HCT116 (cell line): Measurements from ENCODE around the gene NKPD1. TPM values are rescaled to one million over a fixed set of nuclear protein-coding genes. Genes with fewer than 3 reads are reported as not detected.

ENCODE experiments used
- ATAC-seq: fragments of 200-7000 bp; cut with Tn5 transposase; 2 replicates; pipeline ENCODE4 v1.9.1; 2020; ENCODE audit warnings: mild to moderate bottlenecking, moderate library complexity
- BruUV-seq: library from RNA; stranded (reverse); fragments of 400-500 nt; replicated peaks from 2 replicates; lab custom pipeline; 2021; lab: Mats Ljungman, UMichigan
- CTCF ChIA-PET: fragments of 300-600 bp; sonication (Branson Sonifier 250); formaldehyde crosslinking; loops from one replicate; lab custom pipeline; 2021; ENCODE audit warnings: antibody characterized with exemption; lab: Charles Lee
- POLR2A ChIA-PET: fragments of 300-600, 350-600 bp; sonication (Branson Sonifier 250); formaldehyde crosslinking; loops from one replicate; lab custom pipeline; 2021; ENCODE audit warnings: antibody characterized with exemption; lab: Charles Lee
- RAD21 ChIA-PET, 2 experiments: fragments of 300-600 bp; sonication (Branson Sonifier 250); formaldehyde crosslinking; loops; one replicate each; lab custom pipeline; 2023; ENCODE audit warnings: low total read pairs in 2 of 2; ENCODE audit not compliant: uncharacterized antibody in 2 of 2, unreplicated experiment in 2 of 2, low non-redundant PET in 1 of 2; lab: Charles Lee
- DNase-seq: peaks from one replicate; pipeline ENCODE4 v3.0.0-alpha.2; 2010; ENCODE audit warnings: low read depth, low spot score
- H2AFZ ChIP-seq: fragments of 200-600 bp; shearing (Covaris generic), sonication (generic); 2 replicates; pipeline ENCODE4 v1.6.1; 2017; ENCODE audit warnings: low read depth, mixed run types, mixed read lengths, antibody characterized with exemption, low read length; ENCODE audit not compliant: poor library complexity, severe bottlenecking
- H3K27ac ChIP-seq: 2 replicates; pipeline ENCODE4 v1.5.1; 2012; ENCODE audit warnings: low read depth, low read length
- H3K27me3 ChIP-seq: fragments of 200-600 bp; sonication (generic); 2 replicates; pipeline ENCODE4 v1.6.1; 2016; ENCODE audit warnings: mixed run types, low read length, mixed read lengths; ENCODE audit not compliant: insufficient read depth
- H3K36me3 ChIP-seq, 2 experiments: fragments of 200-500 bp in 1 of 2; fragments of 200-600 bp in 1 of 2; sonication (Bioruptor generic) in 1 of 2; sonication (generic) in 1 of 2; 2 replicates each; pipeline versions ENCODE4 v1.5.1 to v1.6.1; 2014 to 2016; ENCODE audit warnings: low read length in 2 of 2, inconsistent platforms in 1 of 2, mixed read lengths in 1 of 2, mixed run types in 1 of 2; ENCODE audit not compliant: insufficient read depth in 2 of 2, control insufficient read depth in 1 of 2
- H3K4me1 ChIP-seq, 2 experiments: fragments of 200-600 bp in 1 of 2; sonication (generic) in 1 of 2; 2 replicates each; pipeline versions ENCODE4 v1.5.1 to v1.6.1; 2012 to 2017; ENCODE audit warnings: low read length in 2 of 2, inconsistent platforms in 1 of 2, mild to moderate bottlenecking in 1 of 2, mixed read lengths in 1 of 2, mixed run types in 1 of 2, moderate library complexity in 1 of 2; ENCODE audit not compliant: insufficient read depth in 2 of 2, control insufficient read depth in 1 of 2
- H3K4me2 ChIP-seq: fragments of 200-600 bp; sonication (generic); 2 replicates; pipeline ENCODE4 v1.6.1; 2017; ENCODE audit warnings: mixed run types, low read length, mixed read lengths
- H3K4me3 ChIP-seq, 2 experiments: fragments of 200-600 bp in 1 of 2; sonication (generic) in 1 of 2; replicated peaks in 1 of 2; 2 replicates each; pipeline ENCODE4 v1.5.1; 2011 to 2016; ENCODE audit warnings: low read length in 2 of 2, control low read depth in 1 of 2, low read depth in 1 of 2, mild to moderate bottlenecking in 1 of 2, mixed read lengths in 1 of 2, mixed run types in 1 of 2
- H3K79me2 ChIP-seq: fragments of 200-600 bp; sonication (generic); 2 replicates; pipeline ENCODE4 v1.6.1; 2017; ENCODE audit warnings: mild to moderate bottlenecking, mixed run types, low read length, moderate library complexity, mixed read lengths; ENCODE audit not compliant: insufficient read depth
- H3K9ac ChIP-seq: fragments of 200-600 bp; sonication (generic); 2 replicates; pipeline ENCODE4 v1.6.1; 2016; ENCODE audit warnings: low read length, mixed read lengths
- H3K9me2 ChIP-seq: fragments of 200-600 bp; sonication (generic), shearing (Covaris generic); 2 replicates; pipeline ENCODE4 v1.6.1; 2017; ENCODE audit warnings: mixed run types, mild to moderate bottlenecking, moderate library complexity; ENCODE audit not compliant: insufficient read depth
- H3K9me3 ChIP-seq, 2 experiments: fragments of 200-500 bp in 1 of 2; fragments of 200-600 bp in 1 of 2; sonication (Bioruptor generic) in 1 of 2; sonication (generic) in 1 of 2; 2 replicates each; pipeline ENCODE4 v1.6.1; 2014 to 2017; ENCODE audit warnings: low read length in 2 of 2, mixed read lengths in 2 of 2, inconsistent platforms in 1 of 2, low read depth in 1 of 2, mild to moderate bottlenecking in 1 of 2, mixed run types in 1 of 2, moderate library complexity in 1 of 2; ENCODE audit not compliant: control insufficient read depth in 1 of 2, insufficient read depth in 1 of 2
- H4K20me1 ChIP-seq: fragments of 200-600 bp; sonication (generic), shearing (Covaris generic); 2 replicates; pipeline ENCODE4 v1.6.1; 2017; ENCODE audit warnings: mixed run types, mild to moderate bottlenecking, moderate library complexity; ENCODE audit not compliant: insufficient read depth
- ATF3 ChIP-seq: IDR thresholded peaks from 2 replicates; pipeline ENCODE4 v1.6.1; 2012
- CEBPB ChIP-seq: IDR thresholded peaks from 2 replicates; pipeline ENCODE4 v1.6.1; 2012; ENCODE audit warnings: low read depth
- EGR1 ChIP-seq: IDR thresholded peaks from 2 replicates; pipeline ENCODE4 v1.6.1; 2012; ENCODE audit warnings: low read depth
- EZH2phosphoT487 ChIP-seq: fragments of 200-600 bp; IDR thresholded peaks from 2 replicates; pipeline ENCODE4 v1.6.1; 2018; ENCODE audit warnings: antibody characterized with exemption, borderline replicate concordance
- FOSL1 ChIP-seq: IDR thresholded peaks from 2 replicates; pipeline ENCODE4 v1.6.1; 2012; ENCODE audit warnings: low read depth
- JUND ChIP-seq: IDR thresholded peaks from 2 replicates; pipeline ENCODE4 v1.6.1; 2012
- RAD21 ChIP-seq: IDR thresholded peaks from 2 replicates; pipeline ENCODE4 v1.6.1; 2012; ENCODE audit warnings: low read depth, mild to moderate bottlenecking
- REST ChIP-seq: IDR thresholded peaks from 2 replicates; pipeline ENCODE4 v1.6.1; 2012; ENCODE audit warnings: low read depth
- intact Hi-C: fragments of 100-400 bp; cut with micrococcal nuclease; formaldehyde crosslinking; loops from 2 replicates; pipeline ENCODE4 v1.10.0; 2022
- total RNA-seq: library from RNA; stranded (reverse); gene quantifications from one replicate; pipeline ENCODE4 v1.2.1, GENCODE V29; 2021; ENCODE audit not compliant: unreplicated experiment

NKPD1 gene
- total RNA-seq, 1 experiment from 2014 or later, result 0.64 TPM

- TF ChIP-seq REST (no peak), CEBPB (no peak), RAD21 (no peak), JUND (no peak)
- TF ChIP-seq, all 23 proteins: peak for 0
Observed at GRCh38 chr19:45124021-45124420, 36.8 kb downstream of the NKPD1 start (continued).

DNA sequence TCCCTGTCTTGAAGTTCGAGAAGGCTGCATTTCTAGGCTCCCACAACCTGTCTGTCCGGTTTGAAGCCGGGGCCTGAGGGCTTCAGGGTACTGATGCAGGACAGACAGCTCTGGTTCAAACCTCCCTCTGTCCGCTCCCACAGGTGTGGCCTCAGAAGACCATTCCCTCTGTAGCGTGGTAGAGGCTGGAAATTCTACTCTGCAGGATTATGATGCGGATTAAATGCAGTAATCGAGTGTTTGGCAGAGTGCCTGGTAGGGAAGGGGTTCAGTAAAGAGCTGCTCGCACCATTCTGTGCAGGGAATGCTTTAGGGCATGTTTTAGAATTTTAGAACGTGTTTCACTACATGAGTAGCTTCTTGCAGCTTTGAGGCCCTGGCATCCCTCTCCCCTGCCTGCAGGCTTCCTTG, 37.3 kb downstream of the NKPD1 start:
- Histone ChIP-seq H2AFZ (no peak overlapping the region), H3K79me2 (peaks cover 66% of the 10 kb centered on the region), H3K27ac (no peak overlapping the region), H3K9ac (no peak overlapping the region), H3K4me2 (no peak overlapping the region), H3K4me3 (no peak overlapping the region), H3K27me3 (no peaks in the 10 kb centered on the region), H3K9me2 (no peaks in the 10 kb centered on the region), H3K36me3 (no peaks in the 10 kb centered on the region), H3K9me3 (no peaks in the 10 kb centered on the region), H4K20me1 (no peaks in the 10 kb centered on the region), H3K4me1 (peaks cover 0 to 4% of the 10 kb centered on the region in 2 experiments; a peak in 3 of 4 replicates)
- CTCF ChIA-PET, result no interaction called here
- POLR2A ChIA-PET, result interaction anchor here (0.6 kb wide), 1 partner anchor 40 kb away, joined by 3 read pairs; no protein-coding TSS in a partner anchor
- DNase-seq (no peak), ATAC-seq (no peak)
- RAD21 ChIA-PET, result no interaction called here
- BruUV-seq, result no TSS peak
- intact Hi-C loops, result no loop called here
- TF ChIP-seq REST (no peak), EZH2phosphoT487 (no peak), ATF3 (no peak), FOSL1 (no peak), EGR1 (no peak)
